ENCODE measurements around the gene RYR3.

DNA sequence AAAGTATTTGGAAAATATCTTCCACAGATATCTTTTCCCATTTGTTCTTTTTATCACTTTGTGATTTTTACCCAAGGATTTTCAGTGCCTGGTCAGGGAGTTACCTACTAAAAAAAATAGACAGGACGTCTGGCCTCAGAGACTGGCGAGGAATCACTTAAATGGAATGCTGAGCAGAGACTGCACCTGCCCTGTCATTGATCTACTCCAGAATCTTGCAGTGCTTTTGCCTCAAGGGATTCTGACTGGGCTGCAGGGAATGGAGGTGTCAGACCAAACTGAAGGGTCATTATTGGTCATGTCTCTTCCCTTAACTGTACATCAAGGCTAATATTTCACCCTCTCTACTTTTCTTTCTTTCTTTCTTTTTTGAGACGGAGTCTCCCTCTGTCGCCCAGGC lies 12.1 kb upstream of the RYR3 start:
- TF ChIP-seq, protein P1, sequence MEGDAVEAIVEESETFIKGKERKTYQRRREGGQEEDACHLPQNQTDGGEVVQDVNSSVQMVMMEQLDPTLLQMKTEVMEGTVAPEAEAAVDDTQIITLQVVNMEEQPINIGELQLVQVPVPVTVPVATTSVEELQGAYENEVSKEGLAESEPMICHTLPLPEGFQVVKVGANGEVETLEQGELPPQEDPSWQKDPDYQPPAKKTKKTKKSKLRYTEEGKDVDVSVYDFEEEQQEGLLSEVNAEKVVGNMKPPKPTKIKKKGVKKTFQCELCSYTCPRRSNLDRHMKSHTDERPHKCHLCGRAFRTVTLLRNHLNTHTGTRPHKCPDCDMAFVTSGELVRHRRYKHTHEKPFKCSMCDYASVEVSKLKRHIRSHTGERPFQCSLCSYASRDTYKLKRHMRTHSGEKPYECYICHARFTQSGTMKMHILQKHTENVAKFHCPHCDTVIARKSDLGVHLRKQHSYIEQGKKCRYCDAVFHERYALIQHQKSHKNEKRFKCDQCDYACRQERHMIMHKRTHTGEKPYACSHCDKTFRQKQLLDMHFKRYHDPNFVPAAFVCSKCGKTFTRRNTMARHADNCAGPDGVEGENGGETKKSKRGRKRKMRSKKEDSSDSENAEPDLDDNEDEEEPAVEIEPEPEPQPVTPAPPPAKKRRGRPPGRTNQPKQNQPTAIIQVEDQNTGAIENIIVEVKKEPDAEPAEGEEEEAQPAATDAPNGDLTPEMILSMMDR (conservative IDR thresholded peaks at IDR 0.05; ENCODE audit: low read depth, low read length), result no peak
- TF ChIP-seq EZH2 (IDR thresholded peaks at IDR 0.05; ENCODE audit: low read length, unreplicated experiment), result no peak
